AG04450 (cell line): ENCODE data around the gene IRAK3. TPM values are rescaled to one million over a fixed set of nuclear protein-coding genes. Genes with fewer than 3 reads are reported as not detected.
"Not testable (repeated sequence)": the region's sequence is repeated elsewhere in the genome, so short reads cannot be mapped to it uniquely, and the experiment has no call there.

Source experiments
- CTCF ChIA-PET: fragments of 300-600, 350-600 bp; formaldehyde crosslinking; extraction: SDS; loops from one replicate; lab custom pipeline; 2022; ENCODE audit warnings: antibody characterized with exemption, inconsistent platforms; lab: Charles Lee
- POLR2A ChIA-PET: fragments of 350-600 bp; formaldehyde crosslinking; extraction: SDS; loops from one replicate; lab custom pipeline; 2021; ENCODE audit warnings: antibody characterized with exemption, inconsistent platforms; lab: Yijun Ruan, JAX
- DNase-seq: peaks from one replicate; pipeline ENCODE4 v3.0.0-alpha.2; 2011; ENCODE audit warnings: low read depth, low spot score
- H3K27ac ChIP-seq: one replicate; pipeline ENCODE4 v1.5.1; 2012; ENCODE audit warnings: low read depth, low read length, control low read depth
- H3K27me3 ChIP-seq: one replicate; pipeline ENCODE4 v1.6.0; 2012; ENCODE audit warnings: low read length; ENCODE audit not compliant: control insufficient read depth, insufficient read depth
- H3K4me3 ChIP-seq: 2 replicates; pipeline ENCODE4 v1.5.1; 2011; ENCODE audit warnings: mild to moderate bottlenecking, low read depth, low read length, control low read depth
- H3K9me3 ChIP-seq: 2 replicates; pipeline ENCODE4 v1.5.1; 2012; ENCODE audit warnings: low read length; ENCODE audit not compliant: control insufficient read depth, insufficient read depth
- polyA plus RNA-seq: library from polyadenylated mRNA; depleted of rRNA; stranded (reverse); fragments of >200 nt; gene quantifications from 2 replicates; pipeline ENCODE4 v1.2.3, GENCODE V29; 2011; rRNA removed
- TF ChIP-seq, protein P1 (sequence below): IDR thresholded peaks from 2 replicates; pipeline ENCODE4 v1.5.1; 2011; ENCODE audit warnings: low read depth, low read length, control low read depth, inconsistent platforms

The IRAK3 gene
- polyA plus RNA-seq, 1 experiment, result 3.4 TPM

DNA sequence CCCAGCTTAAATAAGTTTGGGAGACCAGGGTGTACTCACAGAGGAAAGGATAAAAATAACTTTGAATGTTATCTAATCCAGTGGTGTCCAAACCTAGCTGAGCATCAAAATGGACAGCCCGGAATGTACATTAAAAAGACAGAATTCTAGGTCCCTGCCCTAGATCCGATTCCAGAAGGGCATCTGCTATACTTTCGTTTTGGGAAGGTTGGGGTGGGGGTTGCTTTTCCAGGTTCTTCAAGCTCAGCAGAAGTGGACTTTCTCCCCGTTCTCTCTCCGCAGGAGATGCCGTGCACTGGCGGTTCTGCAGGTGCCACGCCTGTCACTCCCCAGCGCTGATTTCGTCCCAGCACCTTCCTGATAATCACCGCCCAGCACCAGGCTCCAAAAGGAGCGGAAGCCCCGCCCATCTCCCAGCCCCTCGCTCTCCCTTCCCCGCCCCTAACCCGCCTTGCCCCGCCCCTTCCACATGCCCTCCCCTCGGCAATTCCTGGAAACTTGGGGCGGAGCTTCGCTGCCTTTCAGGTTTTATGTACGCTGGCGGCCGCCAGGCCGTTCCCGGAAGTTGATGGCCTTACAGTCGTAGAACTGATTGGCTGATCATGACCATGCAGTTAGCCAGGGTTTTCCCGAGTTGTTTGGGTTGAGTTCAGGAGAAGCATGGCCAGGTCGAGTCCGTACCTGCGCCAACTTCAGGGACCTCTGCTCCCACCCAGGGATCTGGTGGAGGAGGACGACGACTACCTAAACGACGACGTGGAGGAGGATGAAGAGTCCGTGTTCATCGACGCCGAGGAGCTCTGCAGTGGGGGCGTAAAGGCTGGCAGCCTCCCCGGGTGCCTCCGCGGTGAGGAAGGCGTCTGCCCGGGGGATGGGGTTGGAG lies 113.2 kb downstream of the IRAK3 start, which contains the start of gene HELB:
Gene HELB (plus strand): TSS at position 550 of the 883 bp plus-strand sequence. CDS start 111 bp downstream, at position 661.
- DNase-seq, result peak; percentile 87
- POLR2A ChIA-PET, result interaction anchor here (0.6 to 1.3 kb wide), 3 partner anchors 12 to 133 kb away, joined by 3 to 8 read pairs (median 4); partner anchors contain the start of gene TMBIM4
- Histone ChIP-seq H3K27me3 (peaks cover 2% of the 10 kb centered on the region), H3K9me3 (no peaks in the 10 kb centered on the region), H3K27ac (peak within 1 kb of the TSS; percentile 80), H3K4me3 (peak within 1 kb of the TSS; percentile 99)
- TF ChIP-seq, protein P1, sequence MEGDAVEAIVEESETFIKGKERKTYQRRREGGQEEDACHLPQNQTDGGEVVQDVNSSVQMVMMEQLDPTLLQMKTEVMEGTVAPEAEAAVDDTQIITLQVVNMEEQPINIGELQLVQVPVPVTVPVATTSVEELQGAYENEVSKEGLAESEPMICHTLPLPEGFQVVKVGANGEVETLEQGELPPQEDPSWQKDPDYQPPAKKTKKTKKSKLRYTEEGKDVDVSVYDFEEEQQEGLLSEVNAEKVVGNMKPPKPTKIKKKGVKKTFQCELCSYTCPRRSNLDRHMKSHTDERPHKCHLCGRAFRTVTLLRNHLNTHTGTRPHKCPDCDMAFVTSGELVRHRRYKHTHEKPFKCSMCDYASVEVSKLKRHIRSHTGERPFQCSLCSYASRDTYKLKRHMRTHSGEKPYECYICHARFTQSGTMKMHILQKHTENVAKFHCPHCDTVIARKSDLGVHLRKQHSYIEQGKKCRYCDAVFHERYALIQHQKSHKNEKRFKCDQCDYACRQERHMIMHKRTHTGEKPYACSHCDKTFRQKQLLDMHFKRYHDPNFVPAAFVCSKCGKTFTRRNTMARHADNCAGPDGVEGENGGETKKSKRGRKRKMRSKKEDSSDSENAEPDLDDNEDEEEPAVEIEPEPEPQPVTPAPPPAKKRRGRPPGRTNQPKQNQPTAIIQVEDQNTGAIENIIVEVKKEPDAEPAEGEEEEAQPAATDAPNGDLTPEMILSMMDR, result no peak
- CTCF ChIA-PET, result interaction anchor here (0.6 to 1.7 kb wide), 10 partner anchors 10 to 157 kb away, joined by 3 to 14 read pairs (median 6); partner anchors contain the start of gene TMBIM4

DNA sequence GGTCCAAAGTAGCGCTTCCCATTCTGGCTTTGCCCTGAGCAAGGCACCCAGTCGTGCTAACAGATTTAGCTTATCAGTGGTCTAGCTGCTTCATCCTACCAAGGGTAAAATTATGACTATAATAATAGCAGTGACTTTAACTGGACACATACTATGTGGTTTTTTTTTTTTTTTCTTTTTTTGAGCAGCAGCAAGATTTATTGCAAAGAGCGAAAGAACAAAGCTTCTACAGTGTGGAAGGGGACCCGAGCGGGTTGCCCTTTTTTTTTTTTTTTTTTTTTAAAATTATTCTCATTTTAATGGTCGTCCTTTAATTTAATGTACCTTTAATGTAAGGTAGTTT lies 113.8 kb downstream of the IRAK3 start:
- ChIA-PET CTCF (interaction anchor here (0.6 to 1.7 kb wide), 12 partner anchors 9 to 158 kb away, joined by 3 to 14 read pairs (median 5); partner anchors contain the start of gene TMBIM4), POLR2A (interaction anchor here (0.6 to 1.3 kb wide), 3 partner anchors 11 to 133 kb away, joined by 3 to 8 read pairs (median 4); partner anchors contain the start of gene TMBIM4)
- TF ChIP-seq, protein P1, result no peak
- peak overlapping the region; percentile 99 for H3K4me3 ChIP-seq
- no peak for DNase-seq
- peaks cover 2% of the 10 kb centered on the region for H3K27me3 ChIP-seq
- no peaks in the 10 kb centered on the region for H3K9me3 ChIP-seq
- peak overlapping the region; percentile 80 for H3K27ac ChIP-seq

- H3K27ac ChIP-seq, DNase-seq, H3K27me3 ChIP-seq, H3K9me3 ChIP-seq: not testable (repeated sequence)
- H3K4me3 ChIP-seq, result peak overlapping the region; percentile 99
- ChIA-PET POLR2A (interaction anchor here (1.2 kb wide), 1 partner anchor 11 kb away, joined by 4 read pairs; no protein-coding TSS in a partner anchor), CTCF (interaction anchor here (0.6 to 1.7 kb wide), 7 partner anchors 9 to 158 kb away, joined by 3 to 14 read pairs (median 6); no protein-coding TSS in a partner anchor)
Observed at GRCh38 chr12:66303316-66303804, 114.3 kb downstream of the IRAK3 start.

Other genes with a start within 250 kb of the IRAK3 start
- 18.6 and 25.7 TPM in 2 replicates for gene LLPH, start 58.5 kb upstream of the IRAK3 start, polyA plus RNA-seq
- 102 and 140 TPM in 2 replicates for gene TMBIM4, start 19.2 kb upstream of the IRAK3 start, polyA plus RNA-seq
- gene HELB, start 113.3 kb downstream of the IRAK3 start, polyA plus RNA-seq, result 2.0 TPM in 2 replicates